Measurements from ENCODE around the gene ZBTB22. TPM values are rescaled to one million over a fixed set of nuclear protein-coding genes. Genes with fewer than 3 reads are reported as not detected.
"Not testable (repeated sequence)": the region's sequence is repeated elsewhere in the genome, so short reads cannot be mapped to it uniquely, and the experiment has no call there.

Gene ZBTB22
- 10 to 100 TPM; 16.2 to 40.3 (median 24.8) TPM for total RNA-seq
- polyA plus RNA-seq: 10 to 100 TPM; 13.0 to 17.9 (median 15.4) TPM
- long read RNA-seq, donor 1, partial matches to known transcripts: 0 of 1 reads
- long read RNA-seq, donor 1, other reads (novel, unspliced or antisense): 0 of 1 reads
- long read RNA-seq, donor 2, partial matches to known transcripts: 7 of 10 reads
- long read RNA-seq, donor 2, other reads (novel, unspliced or antisense): 0 of 10 reads
- long read RNA-seq, donor 3, partial matches to known transcripts: 0 of 1 reads
- long read RNA-seq, donor 3, other reads (novel, unspliced or antisense): 0 of 1 reads
- long read RNA-seq, donor 4, partial matches to known transcripts: 0 of 1 reads
- long read RNA-seq, donor 4, other reads (novel, unspliced or antisense): 1 of 1 reads
- long read RNA-seq, donor 5, transcript ZBTB22-208 (2 exons, 2,651 nt): major isoform, 98 of 111 reads
- long read RNA-seq, donor 5, partial matches to known transcripts: 0 of 111 reads
- long read RNA-seq, donor 5, other reads (novel, unspliced or antisense): 13 of 111 reads
- long read RNA-seq, donor 6, partial matches to known transcripts: 0 of 2 reads
- long read RNA-seq, donor 6, other reads (novel, unspliced or antisense): 2 of 2 reads
- long read RNA-seq, donor 7, transcript ZBTB22-208 (2 exons, 2,651 nt): major isoform, 9 of 9 reads
- long read RNA-seq, donor 7, partial matches to known transcripts: 0 of 9 reads
- long read RNA-seq, donor 7, other reads (novel, unspliced or antisense): 0 of 9 reads
- long read RNA-seq, donor 8, partial matches to known transcripts: 6 of 8 reads
- long read RNA-seq, donor 8, other reads (novel, unspliced or antisense): 0 of 8 reads
- long read RNA-seq, donor 9, partial matches to known transcripts: 0 of 3 reads
- long read RNA-seq, donor 9, other reads (novel, unspliced or antisense): 0 of 3 reads
- long read RNA-seq, donor 10, partial matches to known transcripts: 0 of 2 reads
- long read RNA-seq, donor 10, other reads (novel, unspliced or antisense): 0 of 2 reads

- Histone ChIP-seq H3K4me3 (peak within 1 kb of the TSS in 2 of 4 donors; percentile 35 to 58), H3K27me3 (no peaks in the 10 kb centered on the region), H3K9me3 (replicated peaks in 1 of 3) (no peaks in the 10 kb centered on the region), H3K36me3 (replicated peaks in 1 of 2) (peaks cover 0 to 32% of the 10 kb centered on the region in 2 donors), H3K27ac (peak within 1 kb of the TSS; percentile 72 to 90 (median 78)), H3K4me1 (replicated peaks in 1 of 2) (peaks cover 49 to 66% of the 10 kb centered on the region in 2 donors)
- intact Hi-C loops (cut with DNase I): no loop called here
- 1 to 2% (median 1%) methylated on average over 24 to 44 of the region's 44 CpGs for WGBS, 4 donors
- TF ChIP-seq, protein P1, sequence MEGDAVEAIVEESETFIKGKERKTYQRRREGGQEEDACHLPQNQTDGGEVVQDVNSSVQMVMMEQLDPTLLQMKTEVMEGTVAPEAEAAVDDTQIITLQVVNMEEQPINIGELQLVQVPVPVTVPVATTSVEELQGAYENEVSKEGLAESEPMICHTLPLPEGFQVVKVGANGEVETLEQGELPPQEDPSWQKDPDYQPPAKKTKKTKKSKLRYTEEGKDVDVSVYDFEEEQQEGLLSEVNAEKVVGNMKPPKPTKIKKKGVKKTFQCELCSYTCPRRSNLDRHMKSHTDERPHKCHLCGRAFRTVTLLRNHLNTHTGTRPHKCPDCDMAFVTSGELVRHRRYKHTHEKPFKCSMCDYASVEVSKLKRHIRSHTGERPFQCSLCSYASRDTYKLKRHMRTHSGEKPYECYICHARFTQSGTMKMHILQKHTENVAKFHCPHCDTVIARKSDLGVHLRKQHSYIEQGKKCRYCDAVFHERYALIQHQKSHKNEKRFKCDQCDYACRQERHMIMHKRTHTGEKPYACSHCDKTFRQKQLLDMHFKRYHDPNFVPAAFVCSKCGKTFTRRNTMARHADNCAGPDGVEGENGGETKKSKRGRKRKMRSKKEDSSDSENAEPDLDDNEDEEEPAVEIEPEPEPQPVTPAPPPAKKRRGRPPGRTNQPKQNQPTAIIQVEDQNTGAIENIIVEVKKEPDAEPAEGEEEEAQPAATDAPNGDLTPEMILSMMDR (IDR thresholded peaks at IDR 0.05): peak in 1 of 6 experiments; percentile 10
- peak; percentile 22 to 73 for TF ChIP-seq POLR2A (IDR thresholded peaks at IDR 0.05)
- DNase-seq: peak; percentile 98 to 100 (median 100)
Measured at GRCh38 chr6:33317669-33318425, at the start of gene ZBTB22. TSS of gene ZBTB22 (minus strand) at chr6:33317744. CDS start at chr6:33316916, 828 bp downstream.

DNA sequence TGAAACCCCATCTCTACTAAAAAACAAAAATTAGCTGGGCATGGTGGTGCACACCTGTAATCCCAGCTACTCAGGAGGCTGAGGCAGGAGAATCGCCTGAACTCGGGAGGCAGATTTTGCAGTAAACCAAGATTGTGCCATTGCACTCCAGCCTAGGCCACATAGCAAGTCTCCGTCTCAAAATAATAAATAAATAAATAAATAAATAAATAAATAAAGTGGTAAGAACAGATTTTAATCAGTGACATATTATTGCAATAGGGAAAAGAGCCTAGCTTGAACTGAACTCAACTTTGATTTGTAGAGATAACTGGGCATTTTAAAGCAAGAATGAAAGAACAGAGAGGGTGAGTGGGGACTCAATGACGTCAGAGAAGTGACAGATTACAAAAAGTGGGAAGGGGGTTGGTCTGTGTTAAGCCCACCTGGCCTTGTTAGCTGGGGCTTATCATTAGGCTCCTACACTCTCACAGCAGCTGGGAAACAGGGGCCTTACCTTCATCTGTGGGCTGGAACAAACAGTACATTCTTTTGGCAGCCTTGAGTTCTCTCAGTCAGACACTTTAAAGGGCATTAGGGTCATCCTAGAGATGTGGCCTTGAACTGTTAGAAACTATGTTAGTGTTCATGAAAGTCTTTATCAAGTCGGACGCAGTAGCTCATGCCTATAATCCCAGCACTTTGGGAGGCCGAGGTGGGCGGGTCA is 49.6 kb upstream of the ZBTB22 start:
- Histone ChIP-seq H3K9me3 (replicated peaks in 1 of 3) (no peaks in the 10 kb centered on the region), H3K36me3 (replicated peaks in 1 of 2) (no peaks in the 10 kb centered on the region), H3K27me3 (no peaks in the 10 kb centered on the region), H3K4me3 (no peak overlapping the region), H3K27ac (no peak overlapping the region), H3K4me1 (replicated peaks in 1 of 2) (no peaks in the 10 kb centered on the region)
- TF ChIP-seq, protein P1 (IDR thresholded peaks at IDR 0.05): no peak
- TF ChIP-seq POLR2A (IDR thresholded peaks at IDR 0.05): no peak
- no peak for DNase-seq
- WGBS, 4 donors: 67 to 76% (median 73%) methylated on average over 8 of the region's 8 CpGs
- intact Hi-C loops (cut with DNase I): no loop called here

GRCh38 chr6:33365206-33365971 is 47.8 kb upstream of the ZBTB22 start:
- H3K9me3 ChIP-seq (replicated peaks in 1 of 3); H3K27me3 ChIP-seq; H3K4me3 ChIP-seq; H3K36me3 ChIP-seq (replicated peaks in 1 of 2); intact Hi-C loops (cut with DNase I); H3K27ac ChIP-seq; DNase-seq; H3K4me1 ChIP-seq (replicated peaks in 1 of 2): not testable (repeated sequence)
- WGBS, 4 donors: 85 to 94% (median 89%) methylated on average over 3 to 10 of the region's 10 CpGs

GRCh38 chr6:33364475-33365205 is 47.1 kb upstream of the ZBTB22 start:
- WGBS, 4 donors: 31 to 35% (median 33%) methylated on average over 5 to 7 of the region's 8 CpGs
- H3K27me3 ChIP-seq; H3K9me3 ChIP-seq (replicated peaks in 1 of 3); H3K4me1 ChIP-seq (replicated peaks in 1 of 2); H3K27ac ChIP-seq; DNase-seq; H3K4me3 ChIP-seq; intact Hi-C loops (cut with DNase I); H3K36me3 ChIP-seq (replicated peaks in 1 of 2): not testable (repeated sequence)

GRCh38 chr6:33363486-33363885 is 45.9 kb upstream of the ZBTB22 start:
- WGBS, 4 donors: 78 to 91% (median 86%) methylated on average over 12 of the region's 12 CpGs
- H3K4me3 ChIP-seq; DNase-seq; H3K4me1 ChIP-seq (replicated peaks in 1 of 2); H3K27ac ChIP-seq; H3K9me3 ChIP-seq (replicated peaks in 1 of 3); intact Hi-C loops (cut with DNase I); H3K36me3 ChIP-seq (replicated peaks in 1 of 2); H3K27me3 ChIP-seq: not testable (repeated sequence)
